ENCODE data around the gene ACO1. TPM values are rescaled to one million over a fixed set of nuclear protein-coding genes. Genes with fewer than 3 reads are reported as not detected.

The ACO1 gene
- total RNA-seq, 1 experiment from 2014 or later, result 29.6 TPM

DNA sequence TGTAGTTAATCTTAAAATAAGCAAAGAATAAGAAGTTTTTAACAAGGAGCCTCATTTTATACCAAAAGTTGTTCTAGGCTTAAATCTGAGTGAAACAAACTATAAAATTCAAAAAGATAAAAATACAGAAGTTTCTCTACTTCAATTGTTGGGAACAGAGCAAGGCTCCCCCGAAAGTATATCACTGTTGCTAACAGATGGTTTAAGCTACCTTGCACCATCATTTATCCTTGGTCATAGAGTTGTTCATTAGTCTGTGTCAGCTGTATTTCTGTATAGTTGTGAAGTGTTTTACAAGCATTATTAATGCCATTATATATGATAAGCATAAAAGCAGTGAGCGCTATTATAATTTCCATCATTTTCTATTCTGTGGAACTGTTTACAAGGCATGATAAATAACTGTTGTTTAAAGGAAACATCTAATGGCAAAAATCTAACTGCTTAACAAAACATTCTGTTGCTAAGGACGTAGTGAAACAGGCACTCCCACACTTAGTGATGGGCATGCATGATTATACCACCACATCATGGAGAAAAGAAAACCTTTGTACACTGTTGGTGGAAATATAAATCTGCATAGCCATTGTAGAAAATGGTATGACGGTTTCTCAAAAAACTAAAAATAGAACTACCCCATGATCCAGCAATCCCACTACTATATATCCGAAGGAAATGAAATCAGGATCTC is 23.3 kb upstream of the ACO1 start:
- no peak overlapping the region for H3K4me3 Mint-ChIP-seq (ENCODE audit: low read depth, unreplicated experiment)
- H3K36me3 Mint-ChIP-seq (ENCODE audit: insufficient read depth, unreplicated experiment), result no peaks in the 10 kb centered on the region
- BruUV-seq (replicated peaks), result no TSS peak
- no peaks in the 10 kb centered on the region for H3K9me3 Mint-ChIP-seq (ENCODE audit: low read depth, unreplicated experiment)
- intact Hi-C loops (cut with micrococcal nuclease; ENCODE audit: unreplicated experiment), result no loop called here
- no peak for DNase-seq
- no peak overlapping the region for H3K27ac Mint-ChIP-seq (ENCODE audit: unreplicated experiment)
- TF ChIP-seq, protein P1, sequence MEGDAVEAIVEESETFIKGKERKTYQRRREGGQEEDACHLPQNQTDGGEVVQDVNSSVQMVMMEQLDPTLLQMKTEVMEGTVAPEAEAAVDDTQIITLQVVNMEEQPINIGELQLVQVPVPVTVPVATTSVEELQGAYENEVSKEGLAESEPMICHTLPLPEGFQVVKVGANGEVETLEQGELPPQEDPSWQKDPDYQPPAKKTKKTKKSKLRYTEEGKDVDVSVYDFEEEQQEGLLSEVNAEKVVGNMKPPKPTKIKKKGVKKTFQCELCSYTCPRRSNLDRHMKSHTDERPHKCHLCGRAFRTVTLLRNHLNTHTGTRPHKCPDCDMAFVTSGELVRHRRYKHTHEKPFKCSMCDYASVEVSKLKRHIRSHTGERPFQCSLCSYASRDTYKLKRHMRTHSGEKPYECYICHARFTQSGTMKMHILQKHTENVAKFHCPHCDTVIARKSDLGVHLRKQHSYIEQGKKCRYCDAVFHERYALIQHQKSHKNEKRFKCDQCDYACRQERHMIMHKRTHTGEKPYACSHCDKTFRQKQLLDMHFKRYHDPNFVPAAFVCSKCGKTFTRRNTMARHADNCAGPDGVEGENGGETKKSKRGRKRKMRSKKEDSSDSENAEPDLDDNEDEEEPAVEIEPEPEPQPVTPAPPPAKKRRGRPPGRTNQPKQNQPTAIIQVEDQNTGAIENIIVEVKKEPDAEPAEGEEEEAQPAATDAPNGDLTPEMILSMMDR (IDR thresholded peaks at IDR 0.05; ENCODE audit: unreplicated experiment), result no peak
- CTCF ChIA-PET, result no interaction called here
- H3K27me3 Mint-ChIP-seq (ENCODE audit: unreplicated experiment), result peaks cover 16% of the 10 kb centered on the region
- H3K4me1 Mint-ChIP-seq (ENCODE audit: low read depth, unreplicated experiment), result no peaks in the 10 kb centered on the region

GRCh38 chr9:32371279-32371678 is 13.2 kb upstream of the ACO1 start:
- Mint-ChIP-seq H3K9me3 (ENCODE audit: low read depth, unreplicated experiment) (no peaks in the 10 kb centered on the region), H3K4me1 (ENCODE audit: low read depth, unreplicated experiment) (no peaks in the 10 kb centered on the region), H3K36me3 (ENCODE audit: insufficient read depth, unreplicated experiment) (no peaks in the 10 kb centered on the region), H3K4me3 (ENCODE audit: low read depth, unreplicated experiment) (no peak overlapping the region), H3K27me3 (ENCODE audit: unreplicated experiment) (no peaks in the 10 kb centered on the region), H3K27ac (ENCODE audit: unreplicated experiment) (no peak overlapping the region)
- DNase-seq, result no peak
- TF ChIP-seq, protein P1 (IDR thresholded peaks at IDR 0.05; ENCODE audit: unreplicated experiment), result no peak
- intact Hi-C loops (cut with micrococcal nuclease; ENCODE audit: unreplicated experiment), result no loop called here
- CTCF ChIA-PET, result no interaction called here
- no TSS peak for BruUV-seq (replicated peaks)

GRCh38 chr9:32371679-32372078 is 12.8 kb upstream of the ACO1 start:
- no peak for DNase-seq
- intact Hi-C loops (cut with micrococcal nuclease; ENCODE audit: unreplicated experiment), result no loop called here
- Mint-ChIP-seq H3K4me3 (ENCODE audit: low read depth, unreplicated experiment) (no peak overlapping the region), H3K27me3 (ENCODE audit: unreplicated experiment) (no peaks in the 10 kb centered on the region), H3K9me3 (ENCODE audit: low read depth, unreplicated experiment) (no peaks in the 10 kb centered on the region), H3K36me3 (ENCODE audit: insufficient read depth, unreplicated experiment) (no peaks in the 10 kb centered on the region), H3K27ac (ENCODE audit: unreplicated experiment) (no peak overlapping the region), H3K4me1 (ENCODE audit: low read depth, unreplicated experiment) (no peaks in the 10 kb centered on the region)
- no TSS peak for BruUV-seq (replicated peaks)
- TF ChIP-seq, protein P1 (IDR thresholded peaks at IDR 0.05; ENCODE audit: unreplicated experiment), result no peak
- CTCF ChIA-PET, result no interaction called here

DNA sequence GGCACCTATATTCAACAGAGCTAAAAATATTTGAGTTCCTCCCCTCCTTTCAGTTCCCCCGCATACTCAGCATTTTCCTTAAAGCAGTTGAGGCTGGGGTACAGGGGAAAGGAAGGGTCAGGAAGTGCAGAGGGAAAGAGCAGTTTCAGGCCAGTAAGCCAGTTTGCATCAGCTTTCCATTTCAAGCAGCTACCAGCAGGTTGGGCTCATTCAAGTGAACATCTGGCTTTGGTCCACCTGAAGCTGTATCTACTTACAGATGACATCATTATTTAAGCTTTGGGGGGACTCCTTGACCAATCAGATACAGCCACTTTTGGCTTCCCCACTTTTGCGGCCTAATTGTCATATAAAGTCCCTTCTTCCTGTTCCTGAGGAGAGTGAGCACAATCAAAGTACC is 8.2 kb upstream of the ACO1 start:
- Mint-ChIP-seq H3K4me1 (ENCODE audit: low read depth, unreplicated experiment) (no peaks in the 10 kb centered on the region), H3K27ac (ENCODE audit: unreplicated experiment) (no peak overlapping the region), H3K9me3 (ENCODE audit: low read depth, unreplicated experiment) (no peaks in the 10 kb centered on the region), H3K36me3 (ENCODE audit: insufficient read depth, unreplicated experiment) (no peaks in the 10 kb centered on the region), H3K27me3 (ENCODE audit: unreplicated experiment) (no peaks in the 10 kb centered on the region), H3K4me3 (ENCODE audit: low read depth, unreplicated experiment) (no peak overlapping the region)
- no TSS peak for BruUV-seq (replicated peaks)
- DNase-seq, result no peak
- intact Hi-C loops (cut with micrococcal nuclease; ENCODE audit: unreplicated experiment), result loop anchor here (5.0 kb wide), 1 partner anchor 326 kb away; no protein-coding TSS in a partner anchor
- TF ChIP-seq, protein P1 (IDR thresholded peaks at IDR 0.05; ENCODE audit: unreplicated experiment), result no peak
- CTCF ChIA-PET, result interaction anchor here (5.2 kb wide), 1 partner anchor 204 kb away, joined by 86 read pairs; no protein-coding TSS in a partner anchor
